HepG2 (cell line): ENCODE results near the gene CSNK2B. TPM values are rescaled to one million over a fixed set of nuclear protein-coding genes. Genes with fewer than 3 reads are reported as not detected.
A peak's percentile ranks its signal among the peaks of the same experiment; 100 is the strongest.

Experiments
- ATAC-seq: fragments of 200-7000 bp; cut with Tn5 transposase; 3 replicates; pipeline ENCODE4 v1.9.1; 2020; ENCODE audit warnings: mild to moderate bottlenecking, moderate library complexity
- BruUV-seq: library from RNA; stranded (reverse); fragments of 400-500 nt; replicated peaks from 2 replicates; lab custom pipeline; 2021; lab: Mats Ljungman, UMichigan
- CTCF ChIA-PET: fragments of 300-600 bp; formaldehyde crosslinking; extraction: SDS; loops from one replicate; lab custom pipeline; 2021; ENCODE audit warnings: low total read pairs, inconsistent platforms, low intra/inter-chr PET ratio; lab: Yijun Ruan, JAX
- POLR2A ChIA-PET: fragments of 350-600 bp; sonication (Branson Sonifier 250); formaldehyde crosslinking; loops from one replicate; lab custom pipeline; 2020; ENCODE audit warnings: antibody characterized with exemption, inconsistent platforms; lab: Yijun Ruan, JAX
- DNase-seq: peaks from one replicate; pipeline ENCODE4 v3.0.0-alpha.2; 2015; ENCODE audit warnings: low spot score
- FAIRE-seq: peaks from 3 replicates; lab custom pipeline; 2011; peaks lifted over from hg19 to GRCh38; lab: Jason Lieb, UNC
- H2AFZ ChIP-seq: one replicate; pipeline ENCODE4 v1.6.1; 2011; ENCODE audit warnings: low read length, inconsistent platforms
- H3K27ac ChIP-seq: fragments of 300-600 bp; 3 replicates; pipeline ENCODE4 v1.8.0; 2011; ENCODE audit warnings: mixed run types, mild to moderate bottlenecking, mixed read lengths, low read length, inconsistent platforms; ENCODE audit not compliant: insufficient read depth; ENCODE audit errors: extremely low read length
- H3K27me3 ChIP-seq, 2 experiments: fragments of 200-600 bp in 1 of 2; 2 replicates in 1 of 2; 3 replicates in 1 of 2; pipeline versions ENCODE4 v1.6.0 to v1.8.0; 2011; ENCODE audit warnings: low read length in 2 of 2, mild to moderate bottlenecking in 2 of 2, moderate library complexity in 2 of 2, inconsistent platforms in 1 of 2; ENCODE audit not compliant: insufficient read depth in 2 of 2, control insufficient read depth in 1 of 2
- H3K36me3 ChIP-seq, 2 experiments: fragments of 200-600 bp in 1 of 2; replicated peaks in 1 of 2; 2 replicates in 1 of 2; 3 replicates in 1 of 2; pipeline versions ENCODE4 v1.5.1 to v1.8.0; 2011; ENCODE audit warnings: low read length in 2 of 2, inconsistent platforms in 1 of 2; ENCODE audit not compliant: insufficient read depth in 2 of 2, control insufficient read depth in 1 of 2
- H3K4me1 ChIP-seq: 2 replicates; pipeline ENCODE4 v1.5.1; 2012; ENCODE audit warnings: low read length, inconsistent platforms; ENCODE audit not compliant: insufficient read depth
- H3K4me2 ChIP-seq: 2 replicates; pipeline ENCODE4 v1.6.0; 2011; ENCODE audit warnings: low read depth, low read length, inconsistent platforms
- H3K4me3 ChIP-seq, 3 experiments: fragments of 200-600 bp in 1 of 3; sonication (generic), shearing (Covaris generic) in 1 of 3; replicated peaks in 1 of 3; 2 replicates each; pipeline ENCODE4 v1.5.1; 2011 to 2016; ENCODE audit warnings: low read length in 3 of 3, inconsistent platforms in 2 of 3, low read depth in 2 of 3, mild to moderate bottlenecking in 2 of 3, control low read depth in 1 of 3, mixed read lengths in 1 of 3; ENCODE audit not compliant: insufficient read depth in 1 of 3
- H3K79me2 ChIP-seq: one replicate; pipeline ENCODE4 v1.6.1; 2011; ENCODE audit warnings: low read length, inconsistent platforms; ENCODE audit not compliant: insufficient read depth
- H3K9ac ChIP-seq: 2 replicates; pipeline ENCODE4 v1.6.0; 2011; ENCODE audit warnings: mild to moderate bottlenecking, low read depth, low read length, inconsistent platforms; ENCODE audit not compliant: insufficient read depth
- H3K9me3 ChIP-seq: 2 replicates; pipeline ENCODE4 v1.5.1; 2012; ENCODE audit warnings: mild to moderate bottlenecking, low read length
- H4K20me1 ChIP-seq: 2 replicates; pipeline ENCODE4 v1.6.0; 2011; ENCODE audit warnings: inconsistent platforms, mild to moderate bottlenecking, low read length, moderate library complexity; ENCODE audit not compliant: insufficient read depth
- ARNT ChIP-seq: fragments of 450-650 bp; IDR thresholded peaks from 2 replicates; pipeline ENCODE4 v1.6.1; 2017
- KAT8 ChIP-seq: IDR thresholded peaks from 2 replicates; pipeline ENCODE4 v1.6.1; 2016; ENCODE audit warnings: missing genetic modification reagents, missing compliant biosample characterization
- MZF1 ChIP-seq: sonication (generic); formaldehyde crosslinking; IDR thresholded peaks from 2 replicates; pipeline ENCODE4 v1.8.1; 2023; ENCODE audit warnings: mild to moderate bottlenecking, missing genetic modification reagents, borderline replicate concordance
- NRL ChIP-seq: sonication (generic); formaldehyde crosslinking; IDR thresholded peaks from 2 replicates; pipeline ENCODE4 v1.5.0; 2020; ENCODE audit warnings: missing genetic modification reagents, mild to moderate bottlenecking, moderate library complexity, borderline replicate concordance
- SIX4 ChIP-seq: sonication (generic); formaldehyde crosslinking; IDR thresholded peaks from 2 replicates; pipeline ENCODE4 v1.4.0; 2020; ENCODE audit warnings: missing genetic modification reagents
- SP1 ChIP-seq, 2 experiments: fragments of 450-650 bp in 1 of 2; sonication (generic) in 1 of 2; formaldehyde crosslinking in 1 of 2; IDR thresholded peaks; 2 replicates each; pipeline versions ENCODE4 v1.4.0 to v1.6.1; 2016 to 2020; ENCODE audit warnings: missing genetic modification reagents in 1 of 2
- TCF7L2 ChIP-seq: IDR thresholded peaks from 2 replicates; pipeline ENCODE4 v1.6.1; 2011; ENCODE audit warnings: mild to moderate bottlenecking, low read depth, low read length, moderate library complexity
- ZBTB7A ChIP-seq: sonication (generic); formaldehyde crosslinking; IDR thresholded peaks from 2 replicates; pipeline ENCODE4 v1.8.0; 2022; ENCODE audit warnings: mild to moderate bottlenecking, missing genetic modification reagents
- ZNF10 ChIP-seq: sonication (generic); formaldehyde crosslinking; IDR thresholded peaks from 2 replicates; pipeline ENCODE4 v1.4.0; 2020; ENCODE audit warnings: mild to moderate bottlenecking, low read depth, missing genetic modification reagents, borderline replicate concordance
- ZNF552 ChIP-seq: sonication (generic); formaldehyde crosslinking; IDR thresholded peaks from 2 replicates; pipeline ENCODE4 v1.9.0; 2022; ENCODE audit warnings: missing genetic modification reagents, mild to moderate bottlenecking, borderline replicate concordance
- ZNF780A ChIP-seq: sonication (generic); formaldehyde crosslinking; IDR thresholded peaks from 2 replicates; pipeline ENCODE4 v1.8.0; 2022; ENCODE audit warnings: mild to moderate bottlenecking, missing genetic modification reagents, moderate library complexity
- WGBS: methylation state at CpG from one replicate; pipeline ENCODE4 v1.1.6; 2017; ENCODE audit warnings: low lambda C conversion rate; 5-methylcytosine and 5-hydroxymethylcytosine counted together
- in situ Hi-C: cut with HindIII; loops from 2 replicates; pipeline ENCODE4 v1.10.0; 2017; ENCODE audit warnings: low pct_unique_long_range_greater_than_20kb; ENCODE audit not compliant: extremely low pct_ligation_motif_present
- intact Hi-C: fragments of 100-400 bp; cut with micrococcal nuclease; formaldehyde crosslinking; loops from one replicate; pipeline ENCODE4 v1.10.0; 2022; ENCODE audit not compliant: unreplicated experiment
- polyA plus RNA-seq, 8 experiments: library from polyadenylated mRNA; depleted of rRNA in 3 of 8; stranded (reverse) in 7 of 8; unstranded in 1 of 8; fragments of >200 nt; fragmentation: Illumina TruSeq in 4 of 8; extraction: Trizol in 4 of 8; gene quantifications; 2 replicates each; pipeline versions ENCODE4 v1.2.1 to v1.2.3, GENCODE V29; 2011 to 2016; ENCODE audit warnings: low read depth in 4 of 8, missing spikeins in 1 of 8, mixed read lengths in 1 of 8; ENCODE audit not compliant: insufficient read depth in 1 of 8
- total RNA-seq, 5 experiments: library from RNA; depleted of rRNA; stranded (reverse); fragments of >200 nt; fragmentation: Illumina TruSeq; extraction: Trizol; gene quantifications; 2 replicates each; pipeline ENCODE4 v1.2.3, GENCODE V29; 2016; ENCODE audit warnings: low read depth in 1 of 5
- TF ChIP-seq, protein P1 (sequence below): sonication (generic); formaldehyde crosslinking; IDR thresholded peaks from 2 replicates; pipeline ENCODE4 v1.4.0; 2020; ENCODE audit warnings: mild to moderate bottlenecking, low read depth, missing genetic modification reagents
- TF ChIP-seq, protein P2 (sequence below): sonication (generic); formaldehyde crosslinking; IDR thresholded peaks from 2 replicates; pipeline ENCODE4 v1.5.0; 2020; ENCODE audit warnings: mild to moderate bottlenecking, missing genetic modification reagents, borderline replicate concordance

CSNK2B gene
- total and polyA plus RNA-seq, 2 of the 13 experiments (the other 11 are each of a cell fraction or from before 2014, with no cell fraction given), result 111 to 296 TPM

DNA sequence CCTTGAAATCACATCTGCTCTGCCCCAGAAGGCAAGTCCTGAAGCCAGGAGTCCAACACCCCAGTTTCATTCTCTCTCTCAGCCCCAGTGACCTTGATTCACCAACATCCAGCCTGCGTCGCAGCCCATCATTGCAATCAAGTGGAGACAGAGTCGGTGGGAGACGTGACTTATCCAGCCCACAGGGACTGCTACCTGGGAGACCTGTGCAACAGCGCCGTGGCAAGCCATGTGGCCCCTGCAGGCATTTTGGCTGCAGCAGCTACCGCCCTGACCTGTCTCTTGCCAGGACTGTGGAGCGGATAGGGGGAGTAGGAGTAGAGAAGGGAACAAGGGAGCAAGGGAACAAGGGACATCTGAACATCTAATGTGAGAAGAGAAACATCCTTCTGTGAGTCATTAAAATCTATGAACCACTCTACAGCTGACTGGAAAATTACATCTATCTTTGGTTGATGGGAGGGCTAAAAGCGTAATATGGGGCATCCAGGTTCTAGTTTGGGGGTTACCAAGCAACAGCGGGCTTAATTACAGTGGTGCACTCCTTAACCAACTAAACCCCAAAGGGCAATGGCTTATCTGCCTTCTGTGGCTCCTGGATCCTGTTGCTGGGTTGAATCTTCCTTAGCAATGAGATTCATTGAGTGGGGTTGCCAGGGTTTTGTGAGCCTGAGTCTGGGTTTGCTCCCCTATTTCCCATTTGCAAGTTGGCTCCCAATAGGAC, 51.8 kb downstream of the CSNK2B start (continued):
- TF ChIP-seq NRL (CRISPR knock-in tag) (peak; percentile 52; the same call in 1 of the 2 replicates), TCF7L2 (no peak), SIX4 (CRISPR knock-in tag) (no peak), KAT8 (CRISPR knock-in tag) (0 out of 2 replicates have a peak, but pooled peaks have one; percentile 26), ZBTB7A (CRISPR knock-in tag) (peak; percentile 50; the same call in 1 of the 2 replicates), ZNF10 (CRISPR knock-in tag) (no peak), SP1 (IDR thresholded peaks at IDR 0.05) (no peak), SP1 (CRISPR knock-in tag; IDR thresholded peaks at IDR 0.05) (no peak)

- 40% methylated on average over 1 of the region's 1 CpG for WGBS
- no peak overlapping the region for H2AFZ ChIP-seq
- no peaks in the 10 kb centered on the region for H3K79me2 ChIP-seq
- no TSS peak for BruUV-seq
- no peak for FAIRE-seq
- no peak for DNase-seq
- TF ChIP-seq, protein P1, sequence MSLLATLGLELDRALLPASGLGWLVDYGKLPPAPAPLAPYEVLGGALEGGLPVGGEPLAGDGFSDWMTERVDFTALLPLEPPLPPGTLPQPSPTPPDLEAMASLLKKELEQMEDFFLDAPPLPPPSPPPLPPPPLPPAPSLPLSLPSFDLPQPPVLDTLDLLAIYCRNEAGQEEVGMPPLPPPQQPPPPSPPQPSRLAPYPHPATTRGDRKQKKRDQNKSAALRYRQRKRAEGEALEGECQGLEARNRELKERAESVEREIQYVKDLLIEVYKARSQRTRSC, result no peak
- TF ChIP-seq ZNF780A (CRISPR knock-in tag), result no peak
- TF ChIP-seq ARNT, result no peak
- TF ChIP-seq ZNF552 (CRISPR knock-in tag), result no peak
- no peak for TF ChIP-seq MZF1 (CRISPR knock-in tag)
- TF ChIP-seq, protein P2, sequence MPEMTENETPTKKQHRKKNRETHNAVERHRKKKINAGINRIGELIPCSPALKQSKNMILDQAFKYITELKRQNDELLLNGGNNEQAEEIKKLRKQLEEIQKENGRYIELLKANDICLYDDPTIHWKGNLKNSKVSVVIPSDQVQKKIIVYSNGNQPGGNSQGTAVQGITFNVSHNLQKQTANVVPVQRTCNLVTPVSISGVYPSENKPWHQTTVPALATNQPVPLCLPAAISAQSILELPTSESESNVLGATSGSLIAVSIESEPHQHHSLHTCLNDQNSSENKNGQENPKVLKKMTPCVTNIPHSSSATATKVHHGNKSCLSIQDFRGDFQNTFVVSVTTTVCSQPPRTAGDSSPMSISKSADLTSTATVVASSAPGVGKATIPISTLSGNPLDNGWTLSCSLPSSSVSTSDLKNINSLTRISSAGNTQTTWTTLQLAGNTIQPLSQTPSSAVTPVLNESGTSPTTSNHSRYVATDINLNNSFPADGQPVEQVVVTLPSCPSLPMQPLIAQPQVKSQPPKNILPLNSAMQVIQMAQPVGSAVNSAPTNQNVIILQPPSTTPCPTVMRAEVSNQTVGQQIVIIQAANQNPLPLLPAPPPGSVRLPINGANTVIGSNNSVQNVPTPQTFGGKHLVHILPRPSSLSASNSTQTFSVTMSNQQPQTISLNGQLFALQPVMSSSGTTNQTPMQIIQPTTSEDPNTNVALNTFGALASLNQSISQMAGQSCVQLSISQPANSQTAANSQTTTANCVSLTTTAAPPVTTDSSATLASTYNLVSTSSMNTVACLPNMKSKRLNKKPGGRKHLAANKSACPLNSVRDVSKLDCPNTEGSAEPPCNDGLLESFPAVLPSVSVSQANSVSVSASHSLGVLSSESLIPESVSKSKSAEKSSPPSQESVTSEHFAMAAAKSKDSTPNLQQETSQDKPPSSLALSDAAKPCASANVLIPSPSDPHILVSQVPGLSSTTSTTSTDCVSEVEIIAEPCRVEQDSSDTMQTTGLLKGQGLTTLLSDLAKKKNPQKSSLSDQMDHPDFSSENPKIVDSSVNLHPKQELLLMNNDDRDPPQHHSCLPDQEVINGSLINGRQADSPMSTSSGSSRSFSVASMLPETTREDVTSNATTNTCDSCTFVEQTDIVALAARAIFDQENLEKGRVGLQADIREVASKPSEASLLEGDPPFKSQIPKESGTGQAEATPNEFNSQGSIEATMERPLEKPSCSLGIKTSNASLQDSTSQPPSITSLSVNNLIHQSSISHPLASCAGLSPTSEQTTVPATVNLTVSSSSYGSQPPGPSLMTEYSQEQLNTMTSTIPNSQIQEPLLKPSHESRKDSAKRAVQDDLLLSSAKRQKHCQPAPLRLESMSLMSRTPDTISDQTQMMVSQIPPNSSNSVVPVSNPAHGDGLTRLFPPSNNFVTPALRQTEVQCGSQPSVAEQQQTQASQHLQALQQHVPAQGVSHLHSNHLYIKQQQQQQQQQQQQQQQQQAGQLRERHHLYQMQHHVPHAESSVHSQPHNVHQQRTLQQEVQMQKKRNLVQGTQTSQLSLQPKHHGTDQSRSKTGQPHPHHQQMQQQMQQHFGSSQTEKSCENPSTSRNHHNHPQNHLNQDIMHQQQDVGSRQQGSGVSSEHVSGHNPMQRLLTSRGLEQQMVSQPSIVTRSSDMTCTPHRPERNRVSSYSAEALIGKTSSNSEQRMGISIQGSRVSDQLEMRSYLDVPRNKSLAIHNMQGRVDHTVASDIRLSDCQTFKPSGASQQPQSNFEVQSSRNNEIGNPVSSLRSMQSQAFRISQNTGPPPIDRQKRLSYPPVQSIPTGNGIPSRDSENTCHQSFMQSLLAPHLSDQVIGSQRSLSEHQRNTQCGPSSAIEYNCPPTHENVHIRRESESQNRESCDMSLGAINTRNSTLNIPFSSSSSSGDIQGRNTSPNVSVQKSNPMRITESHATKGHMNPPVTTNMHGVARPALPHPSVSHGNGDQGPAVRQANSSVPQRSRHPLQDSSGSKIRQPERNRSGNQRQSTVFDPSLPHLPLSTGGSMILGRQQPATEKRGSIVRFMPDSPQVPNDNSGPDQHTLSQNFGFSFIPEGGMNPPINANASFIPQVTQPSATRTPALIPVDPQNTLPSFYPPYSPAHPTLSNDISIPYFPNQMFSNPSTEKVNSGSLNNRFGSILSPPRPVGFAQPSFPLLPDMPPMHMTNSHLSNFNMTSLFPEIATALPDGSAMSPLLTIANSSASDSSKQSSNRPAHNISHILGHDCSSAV (CRISPR knock-in tag), result no peak
- no peak for ATAC-seq
- ChIA-PET POLR2A (interaction anchor here (0.8 to 1.6 kb wide), 3 partner anchors 15 to 109 kb away, joined by 3 to 7 read pairs (median 4); partner anchors contain the start of genes ABHD16A and HSPA1B), CTCF (interaction anchor here (0.9 kb wide), 1 partner anchor 52 kb away, joined by 3 read pairs; no protein-coding TSS in a partner anchor)
- H3K4me1 ChIP-seq, result peaks cover 22% of the 10 kb centered on the region
- no peak overlapping the region for H3K4me3 ChIP-seq
- H3K9me3 ChIP-seq, result no peaks in the 10 kb centered on the region
- H4K20me1 ChIP-seq, result no peaks in the 10 kb centered on the region
- peaks cover 5 to 47% of the 10 kb centered on the region in 2 experiments; a peak in 4 of 5 replicates for H3K27me3 ChIP-seq
- in situ Hi-C loops, result no loop called here
- H3K27ac ChIP-seq, result no peak overlapping the region
- H3K4me2 ChIP-seq, result no peak overlapping the region
- no peaks in the 10 kb centered on the region for H3K36me3 ChIP-seq
- no peak overlapping the region for H3K9ac ChIP-seq
- intact Hi-C loops, result loop anchor here (5.0 kb wide), 1 partner anchor 36 kb away; the partner anchor contains the start of gene LY6G5C
These were observed 52.4 kb downstream of the CSNK2B start for GRCh38 chr6:31718265-31718664.
